PFSK-1 (cell line): ENCODE data around the gene TMEM163.

Experiments used
- FOXP2 ChIP-seq: optimal IDR thresholded peaks from 2 replicates; pipeline ENCODE3; 2011; ENCODE audit warnings: borderline replicate concordance, control low read depth, inconsistent platforms; ENCODE audit not compliant: insufficient read depth; ENCODE audit errors: extremely low read length, extremely low read depth
- POLR2AphosphoS5 ChIP-seq: IDR thresholded peaks from 2 replicates; pipeline ENCODE4 v1.6.1; 2012; ENCODE audit warnings: low read depth, mild to moderate bottlenecking, control low read depth, low read length, moderate library complexity
- SIN3A ChIP-seq: IDR thresholded peaks from 2 replicates; pipeline ENCODE4 v1.6.1; 2012; ENCODE audit warnings: mild to moderate bottlenecking, low read length, moderate library complexity, borderline replicate concordance; ENCODE audit not compliant: insufficient read depth
- TAF1 ChIP-seq: IDR thresholded peaks from 2 replicates; pipeline ENCODE4 v1.6.1; 2012; ENCODE audit warnings: low read length, control low read depth, borderline replicate concordance; ENCODE audit not compliant: insufficient read depth
- TF ChIP-seq, protein P1 (sequence below), 2 experiments: IDR thresholded peaks; 2 replicates each; pipeline versions ENCODE4 v1.6.1 to v1.8.0; 2011 to 2012; ENCODE audit warnings: low read depth in 2 of 2, low read length in 2 of 2, control low read depth in 1 of 2, inconsistent platforms in 1 of 2, mild to moderate bottlenecking in 1 of 2, moderate library complexity in 1 of 2; ENCODE audit not compliant: insufficient read depth in 1 of 2

TMEM163 gene

DNA sequence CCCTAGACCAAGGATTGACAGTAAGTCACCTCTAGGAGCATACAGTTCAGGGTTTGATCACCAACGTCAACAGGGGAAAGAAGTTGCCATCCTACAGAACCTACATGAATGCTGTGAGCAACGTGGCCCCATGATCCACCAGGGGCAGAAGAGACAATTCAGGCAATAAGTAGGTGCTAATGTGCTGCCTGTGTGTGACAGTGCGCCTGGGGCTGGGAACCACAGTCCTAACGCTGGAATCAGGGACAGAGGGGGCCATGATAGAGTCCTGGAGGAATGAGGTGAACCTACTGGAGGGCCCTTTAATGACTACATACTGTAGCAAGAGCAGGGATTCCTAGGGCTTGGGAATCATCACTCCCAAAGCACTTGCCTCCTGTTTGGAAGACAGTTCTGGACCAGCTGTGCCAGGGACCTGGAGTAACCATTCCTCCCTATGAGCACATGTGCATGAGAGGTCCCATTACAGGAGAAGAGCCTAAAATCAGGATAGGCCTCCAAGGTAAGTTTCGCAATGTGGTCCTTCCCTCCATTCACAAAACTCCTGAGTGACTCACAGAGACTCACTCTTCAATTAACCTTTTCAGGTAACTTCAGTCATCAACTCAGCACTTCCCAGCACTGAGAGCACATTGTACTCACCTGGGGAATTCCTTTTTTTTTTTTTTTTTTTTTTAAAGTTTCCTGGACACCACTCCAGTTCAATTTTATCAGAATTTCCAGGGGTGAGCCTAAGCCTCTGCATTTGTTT, 214.0 kb downstream of the TMEM163 start:
- TF ChIP-seq TAF1, result no peak
- no peak for TF ChIP-seq FOXP2
- TF ChIP-seq POLR2AphosphoS5, result no peak
- TF ChIP-seq, protein P1, sequence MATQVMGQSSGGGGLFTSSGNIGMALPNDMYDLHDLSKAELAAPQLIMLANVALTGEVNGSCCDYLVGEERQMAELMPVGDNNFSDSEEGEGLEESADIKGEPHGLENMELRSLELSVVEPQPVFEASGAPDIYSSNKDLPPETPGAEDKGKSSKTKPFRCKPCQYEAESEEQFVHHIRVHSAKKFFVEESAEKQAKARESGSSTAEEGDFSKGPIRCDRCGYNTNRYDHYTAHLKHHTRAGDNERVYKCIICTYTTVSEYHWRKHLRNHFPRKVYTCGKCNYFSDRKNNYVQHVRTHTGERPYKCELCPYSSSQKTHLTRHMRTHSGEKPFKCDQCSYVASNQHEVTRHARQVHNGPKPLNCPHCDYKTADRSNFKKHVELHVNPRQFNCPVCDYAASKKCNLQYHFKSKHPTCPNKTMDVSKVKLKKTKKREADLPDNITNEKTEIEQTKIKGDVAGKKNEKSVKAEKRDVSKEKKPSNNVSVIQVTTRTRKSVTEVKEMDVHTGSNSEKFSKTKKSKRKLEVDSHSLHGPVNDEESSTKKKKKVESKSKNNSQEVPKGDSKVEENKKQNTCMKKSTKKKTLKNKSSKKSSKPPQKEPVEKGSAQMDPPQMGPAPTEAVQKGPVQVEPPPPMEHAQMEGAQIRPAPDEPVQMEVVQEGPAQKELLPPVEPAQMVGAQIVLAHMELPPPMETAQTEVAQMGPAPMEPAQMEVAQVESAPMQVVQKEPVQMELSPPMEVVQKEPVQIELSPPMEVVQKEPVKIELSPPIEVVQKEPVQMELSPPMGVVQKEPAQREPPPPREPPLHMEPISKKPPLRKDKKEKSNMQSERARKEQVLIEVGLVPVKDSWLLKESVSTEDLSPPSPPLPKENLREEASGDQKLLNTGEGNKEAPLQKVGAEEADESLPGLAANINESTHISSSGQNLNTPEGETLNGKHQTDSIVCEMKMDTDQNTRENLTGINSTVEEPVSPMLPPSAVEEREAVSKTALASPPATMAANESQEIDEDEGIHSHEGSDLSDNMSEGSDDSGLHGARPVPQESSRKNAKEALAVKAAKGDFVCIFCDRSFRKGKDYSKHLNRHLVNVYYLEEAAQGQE (IDR thresholded peaks at IDR 0.05; ENCODE audit: insufficient read depth in 1 of 2, low read depth in 2 of 2, low read length in 2 of 2), result no peak
- no peak for TF ChIP-seq SIN3A

DNA sequence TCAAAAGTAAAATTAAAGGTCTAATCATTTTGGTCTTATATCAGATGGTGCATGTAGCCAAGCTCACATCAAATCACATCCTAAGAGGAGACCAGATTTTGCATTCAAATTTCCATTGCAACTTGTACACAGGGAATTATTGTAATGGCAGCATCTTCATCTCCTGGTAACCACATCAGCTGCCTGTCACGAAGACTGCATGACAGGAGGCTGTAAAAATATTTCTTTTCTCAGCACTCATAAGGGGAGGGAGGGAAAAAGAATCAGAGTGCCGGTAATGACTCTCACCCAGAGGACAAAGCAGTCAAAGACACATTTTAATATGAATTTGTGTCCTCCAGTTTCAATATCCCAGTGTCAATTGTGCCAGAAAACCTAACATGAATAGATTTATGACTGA, 216.7 kb downstream of the TMEM163 start:
- TF ChIP-seq, protein P1 (IDR thresholded peaks at IDR 0.05; ENCODE audit: insufficient read depth in 1 of 2, low read depth in 2 of 2, low read length in 2 of 2), result no peak
- TF ChIP-seq SIN3A, result no peak
- TF ChIP-seq TAF1, result no peak
- TF ChIP-seq POLR2AphosphoS5, result no peak
- TF ChIP-seq FOXP2, result no peak

DNA sequence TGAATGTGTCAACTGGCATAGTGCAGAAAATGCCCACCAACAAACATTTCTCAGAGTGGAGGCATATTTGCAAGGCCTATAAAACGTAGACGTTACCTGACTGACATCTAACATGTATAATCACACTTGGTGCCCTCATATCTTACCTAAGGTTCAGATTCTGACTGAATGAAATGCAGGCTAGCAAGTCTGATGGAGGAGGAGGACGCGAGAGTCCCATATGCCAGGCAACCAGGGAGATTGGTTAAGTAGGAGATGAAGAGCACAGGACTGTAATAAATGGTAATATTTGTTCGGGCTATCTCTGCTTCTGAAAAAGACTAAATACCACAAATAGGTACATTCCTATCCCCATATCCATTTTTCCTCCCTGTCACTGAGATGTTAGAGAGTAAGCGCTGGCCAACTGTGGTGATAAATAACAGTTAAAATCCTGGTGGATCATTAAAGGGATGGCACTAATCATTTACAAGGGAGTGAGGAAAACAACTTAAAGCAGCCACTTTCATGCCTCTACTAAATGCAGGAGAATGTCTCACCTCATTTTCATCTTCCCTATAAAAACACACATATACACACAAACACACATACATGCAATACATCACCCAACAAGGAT, 217.2 kb downstream of the TMEM163 start:
- TF ChIP-seq FOXP2 (no peak), SIN3A (no peak), TAF1 (no peak)
- TF ChIP-seq, protein P1 (IDR thresholded peaks at IDR 0.05; ENCODE audit: insufficient read depth in 1 of 2, low read depth in 2 of 2, low read length in 2 of 2), result no peak

DNA sequence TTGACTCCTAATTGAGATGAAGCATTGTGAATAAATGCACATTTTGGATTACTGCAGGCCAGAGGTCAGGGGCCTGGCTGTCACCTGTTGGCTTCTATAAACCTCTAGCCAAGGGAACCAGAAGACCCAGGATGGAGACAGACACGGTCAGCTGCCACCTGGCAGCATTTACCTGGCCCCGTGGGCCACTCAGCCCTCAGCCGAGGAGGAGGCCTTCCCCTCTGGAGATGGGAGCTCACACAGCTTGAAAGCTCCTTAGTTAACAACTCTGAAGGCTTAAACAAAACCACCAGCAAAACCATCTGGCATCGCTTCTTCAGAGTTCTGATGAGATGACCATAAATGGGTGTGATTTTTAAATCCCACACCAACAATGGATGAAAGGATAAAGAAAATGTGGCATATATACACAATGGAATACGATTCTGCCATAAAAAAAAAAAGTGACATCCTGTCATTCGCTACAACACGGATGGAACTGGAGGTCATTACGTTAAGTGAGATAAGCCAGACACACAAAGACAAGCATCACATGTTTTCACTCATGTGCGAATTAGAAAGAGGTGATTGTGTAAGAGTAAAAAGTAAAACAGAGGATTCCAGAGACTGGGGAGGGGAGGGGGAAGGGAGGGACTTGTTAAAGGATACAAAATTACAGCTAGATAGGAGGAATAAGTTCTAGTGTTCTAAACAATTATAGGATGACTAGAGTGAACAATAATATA, 218.4 kb downstream of the TMEM163 start:
- TF ChIP-seq TAF1 (no peak), FOXP2 (no peak), POLR2AphosphoS5 (no peak), SIN3A (no peak)

DNA sequence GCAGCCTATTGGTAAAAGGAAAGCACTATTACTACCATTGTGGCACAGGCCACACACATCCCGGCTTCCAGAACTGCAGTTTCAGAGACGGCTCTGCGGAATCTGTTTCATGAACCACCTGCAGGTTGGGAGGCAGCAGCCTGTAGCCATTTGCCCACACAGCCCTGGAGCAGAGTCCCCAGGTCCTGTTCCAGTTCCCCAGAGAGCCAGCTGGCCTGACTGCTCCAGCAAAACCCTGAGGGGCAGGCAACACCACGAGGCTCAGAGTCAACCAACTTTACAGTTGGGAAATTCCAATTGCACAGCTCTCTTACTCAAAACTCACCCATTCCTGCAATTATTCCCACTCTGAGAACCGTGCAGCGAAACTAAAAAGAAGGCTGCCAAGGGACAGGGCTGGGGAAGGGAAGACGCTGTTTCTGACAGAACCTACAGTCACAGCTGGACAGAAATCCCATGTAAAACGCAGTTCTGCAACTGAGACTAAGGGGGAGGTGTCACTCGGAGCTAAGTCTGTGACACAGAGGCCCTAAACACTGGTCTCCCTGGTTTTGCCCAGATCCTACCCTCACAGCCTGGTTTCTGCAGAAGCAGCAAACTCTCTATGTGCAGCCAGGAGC, 219.4 kb downstream of the TMEM163 start:
- TF ChIP-seq SIN3A (no peak), TAF1 (no peak), POLR2AphosphoS5 (no peak), FOXP2 (no peak)
- TF ChIP-seq, protein P1 (IDR thresholded peaks at IDR 0.05; ENCODE audit: insufficient read depth in 1 of 2, low read depth in 2 of 2, low read length in 2 of 2), result no peak
